HepG2 (cell line): ENCODE measurements around the gene QPCT. TPM values are rescaled to one million over a fixed set of nuclear protein-coding genes. Genes with fewer than 3 reads are reported as not detected.

Experiments
- ATAC-seq: fragments of 200-7000 bp; cut with Tn5 transposase; 3 replicates; pipeline ENCODE4 v1.9.1; 2020; ENCODE audit warnings: mild to moderate bottlenecking, moderate library complexity
- BruUV-seq: library from RNA; stranded (reverse); fragments of 400-500 nt; replicated peaks from 2 replicates; lab custom pipeline; 2021; lab: Mats Ljungman, UMichigan
- CTCF ChIA-PET: fragments of 300-600 bp; formaldehyde crosslinking; extraction: SDS; loops from one replicate; lab custom pipeline; 2021; ENCODE audit warnings: low total read pairs, inconsistent platforms, low intra/inter-chr PET ratio; lab: Yijun Ruan, JAX
- POLR2A ChIA-PET: fragments of 350-600 bp; sonication (Branson Sonifier 250); formaldehyde crosslinking; loops from one replicate; lab custom pipeline; 2020; ENCODE audit warnings: antibody characterized with exemption, inconsistent platforms; lab: Yijun Ruan, JAX
- DNase-seq: peaks from one replicate; pipeline ENCODE4 v3.0.0-alpha.2; 2015; ENCODE audit warnings: low spot score
- FAIRE-seq: peaks from 3 replicates; lab custom pipeline; 2011; peaks lifted over from hg19 to GRCh38; lab: Jason Lieb, UNC
- H2AFZ ChIP-seq: one replicate; pipeline ENCODE4 v1.6.1; 2011; ENCODE audit warnings: low read length, inconsistent platforms
- H3K27ac ChIP-seq: fragments of 300-600 bp; 3 replicates; pipeline ENCODE4 v1.8.0; 2011; ENCODE audit warnings: mixed run types, mild to moderate bottlenecking, mixed read lengths, low read length, inconsistent platforms; ENCODE audit not compliant: insufficient read depth; ENCODE audit errors: extremely low read length
- H3K27me3 ChIP-seq, 2 experiments: fragments of 200-600 bp in 1 of 2; 2 replicates in 1 of 2; 3 replicates in 1 of 2; pipeline versions ENCODE4 v1.6.0 to v1.8.0; 2011; ENCODE audit warnings: low read length in 2 of 2, mild to moderate bottlenecking in 2 of 2, moderate library complexity in 2 of 2, inconsistent platforms in 1 of 2; ENCODE audit not compliant: insufficient read depth in 2 of 2, control insufficient read depth in 1 of 2
- H3K36me3 ChIP-seq, 2 experiments: fragments of 200-600 bp in 1 of 2; replicated peaks in 1 of 2; 2 replicates in 1 of 2; 3 replicates in 1 of 2; pipeline versions ENCODE4 v1.5.1 to v1.8.0; 2011; ENCODE audit warnings: low read length in 2 of 2, inconsistent platforms in 1 of 2; ENCODE audit not compliant: insufficient read depth in 2 of 2, control insufficient read depth in 1 of 2
- H3K4me1 ChIP-seq: 2 replicates; pipeline ENCODE4 v1.5.1; 2012; ENCODE audit warnings: low read length, inconsistent platforms; ENCODE audit not compliant: insufficient read depth
- H3K4me2 ChIP-seq: 2 replicates; pipeline ENCODE4 v1.6.0; 2011; ENCODE audit warnings: low read depth, low read length, inconsistent platforms
- H3K4me3 ChIP-seq, 3 experiments: fragments of 200-600 bp in 1 of 3; sonication (generic), shearing (Covaris generic) in 1 of 3; replicated peaks in 1 of 3; 2 replicates each; pipeline ENCODE4 v1.5.1; 2011 to 2016; ENCODE audit warnings: low read length in 3 of 3, inconsistent platforms in 2 of 3, low read depth in 2 of 3, mild to moderate bottlenecking in 2 of 3, control low read depth in 1 of 3, mixed read lengths in 1 of 3; ENCODE audit not compliant: insufficient read depth in 1 of 3
- H3K79me2 ChIP-seq: one replicate; pipeline ENCODE4 v1.6.1; 2011; ENCODE audit warnings: low read length, inconsistent platforms; ENCODE audit not compliant: insufficient read depth
- H3K9ac ChIP-seq: 2 replicates; pipeline ENCODE4 v1.6.0; 2011; ENCODE audit warnings: mild to moderate bottlenecking, low read depth, low read length, inconsistent platforms; ENCODE audit not compliant: insufficient read depth
- H3K9me3 ChIP-seq: 2 replicates; pipeline ENCODE4 v1.5.1; 2012; ENCODE audit warnings: mild to moderate bottlenecking, low read length
- H4K20me1 ChIP-seq: 2 replicates; pipeline ENCODE4 v1.6.0; 2011; ENCODE audit warnings: inconsistent platforms, mild to moderate bottlenecking, low read length, moderate library complexity; ENCODE audit not compliant: insufficient read depth
- EEA1 ChIP-seq: sonication (generic); formaldehyde crosslinking; IDR thresholded peaks from 2 replicates; pipeline ENCODE4 v1.5.1; 2020; ENCODE audit warnings: mild to moderate bottlenecking, missing genetic modification reagents, borderline replicate concordance
- FOXK1 ChIP-seq: sonication (generic); formaldehyde crosslinking; IDR thresholded peaks from 2 replicates; pipeline ENCODE4 v1.4.0; 2020; ENCODE audit warnings: low read depth, missing genetic modification reagents, borderline replicate concordance
- MTA1 ChIP-seq: sonication (generic); formaldehyde crosslinking; IDR thresholded peaks from 2 replicates; pipeline ENCODE4 v1.4.0; 2020; ENCODE audit warnings: missing genetic modification reagents, mild to moderate bottlenecking, borderline replicate concordance
- TCF7L2 ChIP-seq: IDR thresholded peaks from 2 replicates; pipeline ENCODE4 v1.6.1; 2011; ENCODE audit warnings: mild to moderate bottlenecking, low read depth, low read length, moderate library complexity
- TSC22D2 ChIP-seq: sonication (generic); formaldehyde crosslinking; IDR thresholded peaks from 2 replicates; pipeline ENCODE4 v1.5.1; 2020; ENCODE audit warnings: missing genetic modification reagents, mild to moderate bottlenecking, borderline replicate concordance
- ZNF629 ChIP-seq: sonication (generic); formaldehyde crosslinking; conservative IDR thresholded peaks from 2 replicates; pipeline ENCODE4 v1.5.0; 2020; ENCODE audit warnings: missing genetic modification reagents
- WGBS: methylation state at CpG from one replicate; pipeline ENCODE4 v1.1.6; 2017; ENCODE audit warnings: low lambda C conversion rate; 5-methylcytosine and 5-hydroxymethylcytosine counted together
- in situ Hi-C: cut with HindIII; loops from 2 replicates; pipeline ENCODE4 v1.10.0; 2017; ENCODE audit warnings: low pct_unique_long_range_greater_than_20kb; ENCODE audit not compliant: extremely low pct_ligation_motif_present
- intact Hi-C: fragments of 100-400 bp; cut with micrococcal nuclease; formaldehyde crosslinking; loops from one replicate; pipeline ENCODE4 v1.10.0; 2022; ENCODE audit not compliant: unreplicated experiment
- polyA plus RNA-seq, 8 experiments: library from polyadenylated mRNA; depleted of rRNA in 3 of 8; stranded (reverse) in 7 of 8; unstranded in 1 of 8; fragments of >200 nt; fragmentation: Illumina TruSeq in 4 of 8; extraction: Trizol in 4 of 8; gene quantifications; 2 replicates each; pipeline versions ENCODE4 v1.2.1 to v1.2.3, GENCODE V29; 2011 to 2016; ENCODE audit warnings: low read depth in 4 of 8, missing spikeins in 1 of 8, mixed read lengths in 1 of 8; ENCODE audit not compliant: insufficient read depth in 1 of 8
- total RNA-seq, 5 experiments: library from RNA; depleted of rRNA; stranded (reverse); fragments of >200 nt; fragmentation: Illumina TruSeq; extraction: Trizol; gene quantifications; 2 replicates each; pipeline ENCODE4 v1.2.3, GENCODE V29; 2016; ENCODE audit warnings: low read depth in 1 of 5
- TF ChIP-seq, protein P1 (sequence below): sonication (generic); formaldehyde crosslinking; IDR thresholded peaks from 2 replicates; pipeline ENCODE4 v1.4.0; 2020; ENCODE audit warnings: low read depth, missing genetic modification reagents
- TF ChIP-seq, protein P2 (sequence below): sonication (generic); formaldehyde crosslinking; IDR thresholded peaks from 2 replicates; pipeline ENCODE4 v1.5.0; 2020; ENCODE audit warnings: mild to moderate bottlenecking, missing genetic modification reagents

The QPCT gene
- total and polyA plus RNA-seq, 2 of the 13 experiments (the other 11 are each of a cell fraction or from before 2014, with no cell fraction given) = 0.77 to 1.2 TPM

DNA sequence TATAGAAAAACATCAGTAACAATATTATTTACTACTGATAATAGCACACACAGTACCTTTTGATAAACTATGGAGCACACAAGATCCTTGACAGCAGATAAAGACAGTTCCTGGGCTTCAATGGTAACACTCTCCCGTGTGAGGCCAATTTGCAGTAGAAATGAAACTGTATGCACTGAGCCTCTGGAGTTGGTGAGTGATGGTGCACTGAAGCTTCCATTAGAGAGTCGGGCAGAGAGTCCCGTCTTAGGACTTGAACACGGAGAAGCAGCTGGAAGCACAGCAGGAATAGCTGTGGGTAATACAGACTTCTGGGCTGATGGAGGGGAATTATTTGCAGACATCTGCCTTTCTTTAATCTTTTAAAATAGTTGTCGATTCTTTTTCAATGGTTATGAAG lies 28.2 kb upstream of the QPCT start (continued):
- TF ChIP-seq, protein P1, sequence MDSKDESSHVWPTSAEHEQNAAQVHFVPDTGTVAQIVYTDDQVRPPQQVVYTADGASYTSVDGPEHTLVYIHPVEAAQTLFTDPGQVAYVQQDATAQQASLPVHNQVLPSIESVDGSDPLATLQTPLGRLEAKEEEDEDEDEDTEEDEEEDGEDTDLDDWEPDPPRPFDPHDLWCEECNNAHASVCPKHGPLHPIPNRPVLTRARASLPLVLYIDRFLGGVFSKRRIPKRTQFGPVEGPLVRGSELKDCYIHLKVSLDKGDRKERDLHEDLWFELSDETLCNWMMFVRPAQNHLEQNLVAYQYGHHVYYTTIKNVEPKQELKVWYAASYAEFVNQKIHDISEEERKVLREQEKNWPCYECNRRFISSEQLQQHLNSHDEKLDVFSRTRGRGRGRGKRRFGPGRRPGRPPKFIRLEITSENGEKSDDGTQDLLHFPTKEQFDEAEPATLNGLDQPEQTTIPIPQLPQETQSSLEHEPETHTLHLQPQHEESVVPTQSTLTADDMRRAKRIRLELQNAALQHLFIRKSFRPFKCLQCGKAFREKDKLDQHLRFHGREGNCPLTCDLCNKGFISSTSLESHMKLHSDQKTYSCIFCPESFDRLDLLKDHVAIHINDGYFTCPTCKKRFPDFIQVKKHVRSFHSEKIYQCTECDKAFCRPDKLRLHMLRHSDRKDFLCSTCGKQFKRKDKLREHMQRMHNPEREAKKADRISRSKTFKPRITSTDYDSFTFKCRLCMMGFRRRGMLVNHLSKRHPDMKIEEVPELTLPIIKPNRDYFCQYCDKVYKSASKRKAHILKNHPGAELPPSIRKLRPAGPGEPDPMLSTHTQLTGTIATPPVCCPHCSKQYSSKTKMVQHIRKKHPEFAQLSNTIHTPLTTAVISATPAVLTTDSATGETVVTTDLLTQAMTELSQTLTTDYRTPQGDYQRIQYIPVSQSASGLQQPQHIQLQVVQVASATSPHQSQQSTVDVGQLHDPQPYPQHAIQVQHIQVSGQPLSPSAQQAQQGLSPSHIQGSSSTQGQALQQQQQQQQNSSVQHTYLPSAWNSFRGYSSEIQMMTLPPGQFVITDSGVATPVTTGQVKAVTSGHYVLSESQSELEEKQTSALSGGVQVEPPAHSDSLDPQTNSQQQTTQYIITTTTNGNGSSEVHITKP (CRISPR knock-in tag) = no peak
- TF ChIP-seq, protein P2, sequence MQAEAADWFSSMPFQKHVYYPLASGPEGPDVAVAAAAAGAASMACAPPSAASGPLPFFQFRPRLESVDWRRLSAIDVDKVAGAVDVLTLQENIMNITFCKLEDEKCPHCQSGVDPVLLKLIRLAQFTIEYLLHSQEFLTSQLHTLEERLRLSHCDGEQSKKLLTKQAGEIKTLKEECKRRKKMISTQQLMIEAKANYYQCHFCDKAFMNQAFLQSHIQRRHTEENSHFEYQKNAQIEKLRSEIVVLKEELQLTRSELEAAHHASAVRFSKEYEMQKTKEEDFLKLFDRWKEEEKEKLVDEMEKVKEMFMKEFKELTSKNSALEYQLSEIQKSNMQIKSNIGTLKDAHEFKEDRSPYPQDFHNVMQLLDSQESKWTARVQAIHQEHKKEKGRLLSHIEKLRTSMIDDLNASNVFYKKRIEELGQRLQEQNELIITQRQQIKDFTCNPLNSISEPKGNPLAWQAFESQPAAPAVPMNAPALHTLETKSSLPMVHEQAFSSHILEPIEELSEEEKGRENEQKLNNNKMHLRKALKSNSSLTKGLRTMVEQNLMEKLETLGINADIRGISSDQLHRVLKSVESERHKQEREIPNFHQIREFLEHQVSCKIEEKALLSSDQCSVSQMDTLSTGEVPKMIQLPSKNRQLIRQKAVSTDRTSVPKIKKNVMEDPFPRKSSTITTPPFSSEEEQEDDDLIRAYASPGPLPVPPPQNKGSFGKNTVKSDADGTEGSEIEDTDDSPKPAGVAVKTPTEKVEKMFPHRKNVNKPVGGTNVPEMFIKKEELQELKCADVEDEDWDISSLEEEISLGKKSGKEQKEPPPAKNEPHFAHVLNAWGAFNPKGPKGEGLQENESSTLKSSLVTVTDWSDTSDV (CRISPR knock-in tag) = no peak
- TF ChIP-seq FOXK1 (CRISPR knock-in tag) = no peak
- TF ChIP-seq MTA1 = no peak
- TF ChIP-seq TCF7L2 = no peak

DNA sequence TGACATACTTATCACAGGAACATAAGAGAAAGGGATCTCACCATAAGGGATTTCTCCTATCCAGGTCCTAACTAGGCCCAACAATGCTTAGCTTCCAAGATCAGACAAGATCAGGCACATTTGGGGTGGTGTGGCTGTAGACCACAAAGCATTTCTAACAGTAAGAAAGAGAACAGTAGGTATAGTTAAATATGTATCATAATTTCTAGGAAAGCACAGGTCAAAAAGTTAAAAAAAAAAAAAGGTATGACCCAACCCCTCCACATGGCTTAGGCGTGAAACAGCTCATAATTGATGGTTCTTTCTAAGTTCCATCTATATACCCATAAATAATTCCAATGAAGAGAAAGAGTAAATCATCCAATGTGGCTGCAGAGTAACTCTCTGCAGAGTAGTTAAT lies 26.7 kb upstream of the QPCT start:
- Histone ChIP-seq H3K9me3 (no peaks in the 10 kb centered on the region), H3K4me2 (no peak overlapping the region), H3K4me3 (no peak overlapping the region), H3K9ac (no peak overlapping the region), H3K4me1 (peaks cover 16% of the 10 kb centered on the region), H4K20me1 (no peaks in the 10 kb centered on the region), H2AFZ (no peak overlapping the region), H3K36me3 (no peaks in the 10 kb centered on the region; a peak in 3 of 5 replicates), H3K79me2 (peaks cover 63% of the 10 kb centered on the region), H3K27me3 (no peaks in the 10 kb centered on the region), H3K27ac (no peak overlapping the region)
- DNase-seq (no peak), ATAC-seq (no peak), FAIRE-seq (no peak)
- BruUV-seq = no TSS peak
- intact Hi-C loops (no loop called here), in situ Hi-C loops (no loop called here)
- CTCF ChIA-PET = no interaction called here
- 98% methylated on average over 1 of the region's 1 CpG for whole genome bisulfite sequencing
- POLR2A ChIA-PET = no interaction called here
- TF ChIP-seq TSC22D2 (CRISPR knock-in tag) (no peak), ZNF629 (CRISPR knock-in tag) (no peak), EEA1 (no peak)
